Effector CD4-positive, alpha-beta T cell (primary cell): ENCODE measurements around the gene ZSCAN31.
A peak's percentile ranks its signal among the peaks of the same experiment; 100 is the strongest.
"Not testable (repeated sequence)": the region's sequence is repeated elsewhere in the genome, so short reads cannot be mapped to it uniquely, and the experiment has no call there.

ENCODE experiments used
- DNase-seq: peaks from one replicate; pipeline ENCODE4 v3.0.0-alpha.2; 2020

The ZSCAN31 gene

DNA sequence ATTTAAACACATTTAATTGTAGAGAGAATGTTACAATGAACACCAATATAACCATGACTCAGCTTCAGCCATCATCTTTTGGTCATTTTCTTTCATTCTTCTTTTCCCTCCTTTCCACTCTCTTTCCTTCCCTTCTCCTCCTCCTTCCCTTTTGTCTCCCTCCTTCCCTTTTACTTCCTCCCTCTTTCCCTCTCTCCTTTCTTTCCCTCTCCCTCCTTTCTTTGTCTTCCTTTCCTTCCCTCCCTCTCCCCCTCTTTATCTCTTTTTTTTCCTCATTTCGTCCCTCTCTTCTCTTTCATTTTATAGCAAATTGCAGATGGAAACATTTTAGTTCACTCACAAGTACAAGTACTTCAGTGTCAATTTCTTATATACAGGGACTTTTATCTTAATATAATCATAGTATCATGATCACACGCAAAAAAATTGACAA lies 15.6 kb upstream of the ZSCAN31 start:
- no peak for DNase-seq

DNA sequence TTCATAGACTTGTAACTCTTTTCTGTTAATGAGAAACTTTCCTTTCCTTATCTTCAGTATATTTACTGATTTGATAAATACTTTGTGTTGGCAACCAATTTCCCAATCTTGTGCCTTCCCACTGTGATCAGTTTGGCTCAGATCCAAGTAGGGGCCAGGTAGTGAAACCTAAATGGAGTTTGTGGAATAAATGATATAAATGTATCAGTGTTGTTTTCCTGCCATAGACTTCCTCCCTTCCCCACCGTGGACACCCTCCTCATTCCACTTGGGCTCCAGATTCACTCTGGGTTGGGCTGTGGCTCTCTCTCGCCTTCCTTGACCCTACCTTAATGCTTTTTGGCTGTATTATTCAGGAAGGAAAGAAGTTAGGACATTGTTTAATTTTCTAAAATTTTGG lies 15.1 kb upstream of the ZSCAN31 start:
- no peak for DNase-seq

DNA sequence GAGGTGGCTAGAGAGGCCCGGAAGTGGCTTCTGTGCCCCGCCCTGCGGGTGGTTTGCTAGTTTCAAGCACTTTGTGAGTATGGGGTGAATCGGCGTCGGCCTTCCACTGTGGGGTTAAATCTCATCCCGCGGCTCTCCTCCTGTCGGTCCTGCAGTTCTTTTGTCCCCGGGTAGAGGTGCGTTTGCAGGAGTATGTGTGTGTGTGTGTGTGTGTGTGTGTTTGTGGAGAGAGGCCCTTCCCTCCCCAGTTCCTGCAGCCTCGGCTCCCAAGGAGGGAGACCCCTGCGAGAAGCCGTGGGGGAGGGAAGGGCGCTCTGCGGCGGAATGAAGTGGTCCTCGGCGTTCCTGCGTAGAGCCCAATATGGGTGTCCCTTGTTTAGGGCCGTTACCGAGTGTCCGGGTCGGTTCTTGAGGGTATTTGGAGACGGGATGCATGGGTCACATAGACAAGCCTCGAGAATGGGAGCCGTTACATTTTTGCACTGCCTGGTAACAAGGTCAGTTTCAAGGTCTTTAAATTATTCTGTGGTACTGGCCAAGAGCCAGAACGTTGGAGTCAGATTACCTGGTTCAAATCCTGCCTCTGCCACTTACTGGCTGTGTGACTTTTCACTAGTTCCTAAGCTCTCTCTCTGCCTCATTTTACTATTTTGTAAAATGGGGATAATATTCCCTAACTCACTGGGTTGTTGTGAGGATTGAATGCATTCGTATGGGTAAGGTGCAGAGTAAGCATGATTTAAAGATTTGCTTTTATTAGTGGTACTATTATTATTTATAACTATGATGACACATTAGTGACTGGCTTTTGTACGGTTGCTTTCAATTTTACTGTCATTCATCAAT lies 14.2 kb upstream of the ZSCAN31 start, which contains the start of gene ZKSCAN3:
TSS of gene ZKSCAN3 (plus strand) at position 56 of the 846 bp plus-strand sequence. CDS start 9,640 bp downstream, outside the sequence.
- DNase-seq, result peak; percentile 67

DNA sequence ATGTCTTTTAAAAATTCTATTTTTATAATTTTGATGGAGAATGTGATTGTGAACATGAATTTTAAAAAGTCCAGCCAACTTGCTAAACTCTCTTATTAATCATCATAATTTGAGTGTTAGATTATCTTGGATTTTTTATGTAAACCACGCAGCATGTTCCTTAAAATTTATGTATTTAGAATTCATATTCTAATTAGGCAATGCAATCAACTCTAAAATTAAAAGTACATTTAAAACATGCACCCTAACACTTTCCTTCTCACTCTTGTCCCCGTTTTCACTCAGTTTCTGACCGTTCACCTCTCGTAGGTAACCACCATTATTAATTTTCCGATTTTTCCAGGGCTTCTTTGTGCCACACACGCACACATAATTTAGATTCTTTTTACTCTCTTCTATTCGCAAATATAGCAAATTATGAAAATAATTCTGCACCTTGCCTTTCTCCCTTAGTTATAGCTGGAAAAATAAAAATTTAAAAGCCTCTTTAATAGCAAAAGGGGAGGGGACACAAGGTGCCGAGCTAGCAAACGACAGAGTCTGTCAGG lies 13.5 kb upstream of the ZSCAN31 start:
- no peak for DNase-seq

DNA sequence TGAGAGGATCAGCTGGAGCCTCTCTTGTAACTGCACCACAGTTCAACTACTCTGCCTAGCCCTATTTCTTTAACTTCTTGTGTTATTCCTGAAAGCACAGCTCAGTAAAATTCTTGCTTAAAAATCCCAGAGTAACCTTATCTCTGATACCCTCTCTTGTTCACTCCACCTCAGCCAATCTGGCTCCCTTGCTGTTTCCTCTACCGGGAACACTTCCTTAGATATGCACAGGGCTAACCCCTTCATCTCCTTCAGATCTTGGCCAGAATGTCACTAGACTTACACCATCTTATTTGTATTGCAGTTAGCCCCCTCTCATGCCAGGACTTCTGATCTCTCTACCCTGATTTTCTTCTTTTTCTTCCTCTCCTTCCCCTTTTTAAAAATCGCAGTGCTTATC lies 11.2 kb upstream of the ZSCAN31 start:
- DNase-seq, result no peak

DNA sequence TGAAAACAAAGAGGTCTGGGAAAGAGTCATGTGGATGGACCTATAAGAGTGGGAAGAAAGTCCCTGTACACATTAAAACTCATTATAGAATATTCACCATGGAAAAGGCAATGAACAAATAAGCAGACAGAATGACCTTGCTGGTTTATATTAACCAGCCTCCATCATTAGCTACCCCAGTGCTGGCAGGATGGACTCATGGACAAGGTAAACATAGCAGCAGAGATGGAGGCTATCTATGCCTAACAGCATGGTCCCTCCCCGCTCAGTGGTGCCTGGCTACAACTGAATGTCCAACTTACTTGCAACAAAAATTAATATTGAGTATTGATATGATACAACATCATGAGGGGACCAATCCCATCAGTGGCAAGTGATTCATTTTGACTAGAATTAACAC lies 9.3 kb upstream of the ZSCAN31 start:
- no peak for DNase-seq

DNA sequence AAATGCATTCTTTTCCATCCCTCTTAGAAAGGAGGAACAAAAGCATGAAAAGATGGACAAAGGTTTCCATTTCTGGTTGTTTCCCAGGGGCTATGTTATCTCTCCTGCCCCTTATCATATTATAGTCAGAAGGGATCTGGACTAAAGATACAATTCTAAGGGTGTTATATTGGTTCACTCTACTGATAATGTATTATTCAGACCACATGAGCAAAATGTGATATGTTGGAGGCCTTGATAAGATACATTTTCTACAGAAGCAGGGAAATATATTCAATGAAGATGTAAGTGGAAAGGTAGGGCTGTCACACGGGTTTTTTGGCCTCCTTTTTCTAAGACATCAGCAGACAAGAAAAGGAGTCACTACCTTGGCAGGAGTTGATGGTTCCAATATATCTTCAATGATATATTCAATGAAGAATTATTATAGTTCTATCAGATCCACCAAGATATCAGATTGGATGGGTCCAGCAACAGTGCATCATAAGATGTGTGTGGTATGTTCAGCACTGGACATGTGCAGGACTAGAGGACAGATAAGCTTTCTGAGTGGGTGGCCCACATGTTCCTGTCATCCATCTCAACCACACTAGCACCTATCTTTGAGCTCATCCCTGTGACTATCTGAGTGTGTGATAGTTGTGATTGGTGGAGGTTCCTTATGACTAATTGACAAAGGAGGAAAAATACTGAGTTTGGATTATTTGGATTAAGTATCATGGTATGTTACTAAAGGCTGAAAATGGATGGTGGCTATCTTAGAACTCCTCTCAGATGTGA lies 8.1 kb upstream of the ZSCAN31 start:
- no peak for DNase-seq

DNA sequence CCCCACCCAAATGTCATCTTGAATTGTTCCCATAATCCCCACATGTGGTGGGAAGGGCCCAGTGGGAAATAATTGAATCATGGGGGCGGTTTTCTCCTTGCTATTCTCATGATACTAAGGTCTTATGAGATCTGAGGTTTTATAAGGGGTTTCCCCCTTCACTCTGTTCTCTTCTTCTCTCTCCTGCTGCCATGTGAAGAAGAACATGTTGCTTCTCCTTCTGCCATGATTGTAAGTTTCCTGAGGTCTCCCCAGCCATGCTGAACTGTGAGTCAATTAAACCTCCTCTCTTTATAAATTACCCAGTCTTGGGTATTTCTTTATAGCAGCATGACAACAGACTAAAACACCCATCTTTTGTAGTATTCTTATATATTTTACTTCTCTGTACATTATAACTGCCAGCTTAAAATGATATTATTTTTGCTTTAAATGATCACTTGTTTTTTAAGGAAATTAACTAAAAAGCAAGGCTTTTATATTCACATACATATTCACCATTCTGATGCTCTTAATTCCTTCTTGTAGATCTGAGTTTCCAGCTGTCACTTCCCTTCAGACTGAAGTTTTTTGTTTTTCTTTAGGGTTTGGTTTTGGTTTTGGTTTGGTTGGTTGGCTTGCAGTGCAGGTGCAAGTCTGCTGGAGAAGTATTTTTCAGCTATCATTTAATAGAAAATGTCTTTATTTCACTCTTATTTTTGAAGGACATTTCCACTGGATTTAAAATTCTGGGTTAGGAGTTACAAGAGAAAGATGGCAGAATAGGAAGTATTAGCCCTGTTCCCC lies 4.6 kb upstream of the ZSCAN31 start:
- no peak for DNase-seq

DNA sequence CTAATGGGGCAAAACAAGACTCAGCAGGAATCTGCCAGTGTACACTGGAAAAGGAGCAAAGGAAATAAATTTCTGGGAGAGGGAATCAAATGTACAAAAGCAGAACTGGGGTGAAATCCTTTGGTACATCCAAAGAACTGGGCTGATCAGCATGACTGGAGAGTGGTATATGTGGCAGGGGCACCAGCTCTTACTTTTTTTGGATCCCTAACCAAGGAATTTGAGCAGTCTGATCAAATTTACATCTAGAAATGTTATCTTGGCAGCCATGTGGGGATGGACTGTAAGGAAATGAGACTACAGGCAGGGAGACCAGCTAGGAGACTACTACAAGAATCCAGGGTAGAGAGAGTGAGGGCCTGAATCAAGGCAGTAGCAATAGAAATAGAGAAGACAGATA lies 1.2 kb upstream of the ZSCAN31 start:
- DNase-seq, result no peak

DNA sequence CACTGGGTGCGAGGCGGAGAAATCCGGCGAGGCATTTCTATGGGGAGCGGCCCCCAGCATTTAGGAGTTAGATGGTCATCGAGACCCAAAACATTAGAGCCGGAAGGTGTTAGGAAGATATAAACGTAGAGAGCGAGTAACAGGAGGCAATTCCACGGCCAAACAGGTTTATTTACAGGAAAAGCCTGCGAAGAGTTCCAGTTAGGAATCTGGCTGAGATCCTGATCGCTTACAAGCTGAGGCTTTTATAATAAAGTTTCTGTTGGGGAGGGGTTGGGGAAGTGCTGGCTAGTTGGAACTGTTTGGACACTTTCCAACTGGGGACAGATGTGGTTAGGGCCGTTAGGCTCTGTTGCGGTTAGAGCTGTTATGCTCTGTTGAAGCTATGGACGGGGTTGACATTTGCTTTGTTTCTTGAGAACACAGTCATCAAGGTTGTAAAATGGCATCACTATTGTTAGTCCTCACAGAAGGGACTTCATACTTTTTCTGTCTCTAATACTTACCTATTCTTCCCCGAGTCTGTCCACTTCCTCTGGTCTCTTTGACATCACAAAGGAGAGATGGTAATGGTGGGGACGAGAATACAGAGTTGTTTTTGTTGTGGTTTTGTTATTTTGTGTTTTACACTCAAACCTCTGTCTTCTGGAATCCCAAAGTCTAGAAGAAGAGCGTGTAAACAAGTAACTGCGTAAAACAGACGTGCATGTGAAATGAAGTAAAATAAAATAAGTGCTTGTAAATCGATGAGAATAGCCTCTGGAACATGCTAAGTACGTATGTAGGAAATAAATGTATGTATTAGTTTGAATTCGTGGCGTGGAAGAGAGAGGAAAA lies 554 bp upstream of the ZSCAN31 start:
- DNase-seq, result no peak

DNA sequence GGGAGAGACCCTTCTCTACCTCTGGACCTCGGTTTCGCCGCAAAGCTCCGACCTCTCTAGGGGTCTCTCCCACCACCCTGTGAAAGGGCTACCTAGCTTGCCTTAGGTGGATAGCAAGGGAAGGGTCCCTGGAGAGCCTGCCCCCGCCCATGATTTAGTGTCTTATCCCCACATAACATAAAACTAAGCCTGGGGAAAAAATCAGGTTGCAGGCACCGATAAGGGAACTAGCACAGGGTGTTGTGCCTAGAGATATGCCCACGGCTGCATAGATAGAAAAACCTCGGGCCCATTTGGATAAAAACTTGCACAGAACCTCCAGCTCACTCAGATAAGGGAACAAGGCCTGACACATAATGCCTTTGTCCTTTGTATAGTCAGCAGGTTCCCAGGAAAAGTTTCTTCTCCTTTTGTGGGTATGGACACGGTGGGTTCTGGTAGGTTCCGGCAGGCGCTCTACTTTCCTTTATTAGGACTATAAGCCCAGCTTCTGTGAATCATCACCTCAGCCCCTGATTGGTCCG lies 846 bp downstream of the ZSCAN31 start:
- no peak for DNase-seq

DNA sequence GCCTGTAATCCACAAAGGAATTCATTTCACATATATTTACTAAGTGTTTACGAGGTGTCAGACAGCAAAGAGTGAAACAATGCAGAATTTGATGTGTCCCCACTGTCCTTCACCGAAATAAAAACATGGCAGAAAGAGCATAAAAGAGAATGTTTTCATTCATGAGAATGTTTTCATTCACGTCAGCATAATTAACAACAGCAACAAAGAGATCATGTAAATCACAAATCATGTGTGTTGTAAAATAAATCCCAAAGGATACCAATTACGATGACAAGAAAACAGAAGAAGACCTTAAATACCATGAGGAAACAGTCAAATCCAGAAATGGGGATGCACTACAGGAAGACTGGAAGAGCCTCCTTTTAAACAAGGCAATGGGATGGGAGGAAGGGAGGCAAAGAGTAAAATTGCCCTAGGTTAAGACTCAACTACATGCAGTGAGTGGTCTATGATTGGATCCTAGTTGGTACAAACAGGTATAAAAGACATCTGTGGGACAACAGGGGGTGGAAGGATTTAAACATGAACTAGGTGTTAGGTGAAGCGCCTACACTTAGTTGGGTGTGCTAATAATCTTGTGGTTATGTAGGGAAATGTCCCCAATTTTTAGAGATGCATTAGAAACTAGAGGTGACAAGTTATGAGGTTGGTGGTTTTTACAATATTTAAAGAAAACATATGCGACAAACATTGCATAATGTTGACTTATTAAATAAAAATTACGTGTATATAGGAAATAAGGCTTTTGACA lies 1.5 kb downstream of the ZSCAN31 start:
- no peak for DNase-seq

DNA sequence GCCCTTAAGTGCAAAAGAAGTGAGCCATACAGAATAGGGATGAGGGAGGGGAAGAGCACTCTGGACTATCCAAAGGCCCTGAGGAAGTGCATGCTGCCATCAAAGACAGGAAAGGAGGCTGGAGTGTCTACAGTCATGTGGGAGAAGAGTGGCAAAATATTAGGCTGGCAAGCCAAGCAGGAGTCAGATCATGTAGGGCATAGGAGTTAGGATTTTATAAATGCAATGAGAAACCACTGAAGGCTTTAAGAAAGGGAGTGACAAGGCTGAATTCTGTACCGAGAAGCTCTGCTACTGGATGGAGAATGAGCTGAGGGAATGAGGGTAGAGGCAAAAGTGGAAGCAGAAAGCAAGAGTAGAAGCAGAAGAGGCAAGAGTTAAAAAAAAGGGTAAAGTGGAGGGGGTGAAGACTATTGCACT lies 2.3 kb downstream of the ZSCAN31 start:
- no peak for DNase-seq

DNA sequence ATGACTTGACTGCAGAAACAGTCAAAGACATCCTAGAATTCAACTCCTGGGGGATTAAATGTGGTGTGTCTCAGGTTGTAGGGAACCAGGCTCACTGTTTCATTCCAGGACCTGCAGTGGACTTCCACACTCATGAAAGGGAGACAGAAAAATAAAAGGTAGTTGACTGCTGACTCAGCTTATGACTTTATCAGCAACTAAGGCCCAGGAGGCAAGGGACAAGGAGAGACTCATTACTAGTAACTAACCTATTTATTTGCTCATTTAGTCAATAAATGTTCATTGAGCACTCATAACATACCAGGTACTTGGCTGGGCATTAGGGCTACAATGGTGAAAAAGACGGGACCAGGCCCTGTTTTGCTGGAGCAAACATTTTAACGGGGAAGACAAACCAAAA lies 2.9 kb downstream of the ZSCAN31 start:
- DNase-seq, result no peak

DNA sequence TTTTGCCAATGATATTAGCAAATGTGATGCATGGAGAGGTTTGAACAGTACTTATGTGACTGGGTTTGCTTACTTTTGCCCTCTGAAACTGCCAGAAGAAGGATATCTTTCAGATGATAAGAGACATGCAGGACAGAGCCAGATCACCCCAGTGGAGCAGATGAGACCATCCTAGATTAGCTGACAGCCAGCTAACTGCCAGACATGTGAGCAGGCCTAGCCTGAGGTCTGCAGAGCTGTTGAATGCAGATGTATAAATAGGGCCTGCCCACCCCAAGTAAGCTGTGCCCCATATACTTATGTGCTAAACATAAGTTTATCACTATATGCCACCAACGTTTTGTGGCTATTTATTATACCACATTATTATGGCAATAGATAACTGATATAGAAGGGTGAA lies 5.9 kb downstream of the ZSCAN31 start:
- no peak for DNase-seq

DNA sequence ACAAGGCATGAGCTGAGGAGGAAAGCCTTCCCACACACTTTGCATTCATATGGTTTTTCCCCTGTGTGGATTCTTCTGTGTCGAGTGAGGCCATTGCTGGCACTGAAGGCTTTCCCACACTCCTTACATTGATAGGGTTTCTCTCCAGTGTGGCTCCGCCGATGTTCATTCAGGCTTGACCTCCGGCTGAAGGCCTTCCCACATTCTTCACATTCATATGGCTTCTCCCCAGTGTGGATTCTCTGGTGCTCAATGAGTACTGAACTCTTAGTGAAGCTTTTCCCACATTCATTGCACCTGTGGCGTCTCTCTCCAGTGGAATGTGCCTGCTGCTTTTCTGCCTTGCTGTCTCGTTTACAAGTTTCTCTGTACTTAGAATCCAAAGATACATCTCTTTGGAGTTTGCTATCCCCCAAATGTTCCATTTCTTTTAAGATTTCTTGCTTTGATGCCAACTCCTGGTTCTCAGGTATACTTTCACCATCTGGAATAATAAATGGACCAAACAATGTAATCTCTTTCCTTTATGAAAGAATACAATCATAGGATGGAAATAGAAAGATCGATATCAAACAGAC lies 9.5 kb downstream of the ZSCAN31 start:
- DNase-seq, result no peak

DNA sequence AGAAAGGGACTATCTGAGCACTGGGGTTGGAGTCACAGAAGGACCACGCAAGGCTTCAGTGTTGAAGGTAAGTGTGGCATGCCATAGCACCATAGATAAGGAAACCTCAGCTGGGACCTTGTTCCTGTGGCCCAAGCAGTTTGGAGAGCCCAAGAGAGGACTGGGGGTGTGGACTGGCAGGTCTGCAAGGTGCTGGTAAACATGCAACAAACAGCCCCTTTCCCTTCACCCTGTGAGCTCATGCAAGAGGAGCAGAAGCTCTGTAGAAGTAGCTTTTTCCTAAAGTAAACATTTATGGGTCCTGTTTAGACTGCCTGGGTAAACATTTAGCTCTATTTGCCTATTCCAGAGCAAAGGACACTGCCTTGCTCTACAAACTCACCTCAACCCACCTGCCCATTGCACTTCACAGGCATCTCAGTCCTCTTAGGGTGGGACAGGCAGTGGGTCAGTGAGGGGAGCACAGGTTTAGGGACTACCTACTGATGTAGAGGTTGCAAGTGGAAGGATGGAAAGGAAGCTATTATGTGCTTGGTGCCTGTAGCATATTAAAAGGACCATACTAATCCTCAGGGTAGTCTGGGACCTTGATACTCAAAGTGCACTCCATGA lies 12.0 kb downstream of the ZSCAN31 start:
- no peak for DNase-seq

DNA sequence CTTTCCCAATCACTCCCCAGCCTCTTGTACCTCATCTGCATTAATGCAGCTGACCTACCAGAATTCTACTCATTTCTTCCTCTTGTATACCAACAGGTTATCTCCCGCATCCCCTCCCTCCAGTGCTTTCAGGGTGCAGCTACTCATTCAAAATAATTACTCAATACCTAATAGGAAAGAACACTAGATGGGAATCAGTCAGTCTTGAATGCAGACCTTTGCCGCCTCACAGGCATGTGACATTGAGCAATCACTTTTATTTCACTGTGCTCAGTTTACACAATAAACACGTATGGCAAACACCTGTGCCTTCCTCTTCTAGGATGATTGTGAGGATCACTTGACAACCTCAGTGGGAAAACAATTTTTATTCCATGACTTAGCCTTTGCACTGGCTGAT lies 13.3 kb downstream of the ZSCAN31 start:
- no peak for DNase-seq

DNA sequence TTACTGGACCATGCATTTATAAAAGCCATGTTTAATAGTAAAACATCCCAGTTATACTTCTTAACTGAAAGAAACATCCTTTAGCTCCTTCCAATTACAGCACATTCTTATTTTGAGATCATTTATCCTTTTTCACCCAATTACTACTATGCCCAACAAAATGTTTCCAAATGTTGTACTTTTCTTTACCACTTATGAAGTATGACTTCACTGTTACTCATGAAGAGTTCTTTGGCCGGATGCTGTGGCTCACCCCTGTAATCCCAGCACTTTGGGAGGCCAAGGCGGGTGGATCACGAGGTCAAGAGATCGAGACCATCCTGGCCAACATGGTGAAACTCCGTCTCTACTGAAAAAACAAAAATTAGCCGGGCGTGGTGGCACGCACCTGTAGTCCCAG lies 18.1 kb downstream of the ZSCAN31 start:
- not testable (repeated sequence) for DNase-seq

DNA sequence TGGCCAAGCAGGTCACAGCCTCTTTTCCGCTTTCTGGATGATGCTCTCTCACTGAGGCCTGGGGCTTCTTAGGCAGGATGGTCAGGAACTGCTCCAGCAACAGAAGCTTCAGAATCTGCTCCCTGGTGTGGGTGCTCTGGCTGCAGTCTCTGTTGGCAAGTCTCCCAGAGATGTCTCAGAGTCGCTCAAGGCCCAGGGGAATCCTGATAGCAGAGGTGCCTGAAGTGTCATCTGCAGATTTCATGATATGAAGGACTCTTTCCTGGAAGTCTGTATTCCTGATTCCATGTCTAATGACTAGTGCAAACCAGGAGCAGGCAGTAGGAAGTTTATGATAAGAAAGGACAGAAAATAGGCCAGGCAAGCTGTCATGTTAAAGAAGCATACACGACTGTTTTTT lies 20.3 kb downstream of the ZSCAN31 start:
- no peak for DNase-seq
